Pancreas (tissue), 10 donors: ENCODE results near the gene PRKCA. TPM values are rescaled to one million over a fixed set of nuclear protein-coding genes. Genes with fewer than 3 reads are reported as not detected.
A peak's percentile ranks its signal among the peaks of the same experiment; 100 is the strongest.

Experiments used
- ATAC-seq, 4 donors: fragments of 200-7000 bp; cut with Tn5 transposase; one replicate each; pipeline versions ENCODE4 v1.8.0 to v1.9.1; 2020; ENCODE audit warnings: mild to moderate bottlenecking in 4 of 4, moderate library complexity in 4 of 4
- DNase-seq, 6 donors: peaks; one replicate each; pipeline ENCODE4 v3.0.0-alpha.2; 2020
- FAIRE-seq: peaks from 2 replicates; lab custom pipeline; 2012; peaks lifted over from hg19 to GRCh38; lab: Jason Lieb, UNC
- H3K27ac ChIP-seq, 4 donors: fragments of 200-600 bp; sonication (generic); 1 replicate in 3 of 4; 2 replicates in 1 of 4; pipeline versions ENCODE4 v1.5.0 to v1.8.0; 2020
- H3K27me3 ChIP-seq, 4 donors: fragments of 200-600 bp; one replicate each; pipeline ENCODE4 v1.8.0; 2021
- H3K36me3 ChIP-seq, 3 donors: fragments of 200-600 bp; sonication (generic) in 1 of 3; one replicate each; pipeline versions ENCODE4 v1.5.0 to v1.8.0; 2020 to 2021
- H3K4me1 ChIP-seq, 3 donors: fragments of 200-600 bp; one replicate each; pipeline ENCODE4 v1.8.0; 2021
- H3K4me3 ChIP-seq, 4 donors: fragments of 200-600 bp; sonication (generic) in 2 of 4; one replicate each; pipeline versions ENCODE4 v1.5.0 to v1.8.0; 2020 to 2021
- H3K9me3 ChIP-seq, 4 donors: fragments of 200-600 bp; one replicate each; pipeline ENCODE4 v1.8.0; 2021
- WGBS, 2 donors: extraction: QIAGEN DNeasy Blood & Tissue Kit; methylation state at CpG; one replicate each; pipeline ENCODE4 v1.1.7; 2013; 5-methylcytosine and 5-hydroxymethylcytosine counted together
- intact Hi-C, 3 donors: fragments of 100-400 bp; cut with DNase I; formaldehyde crosslinking; loops; one replicate each; pipeline versions ENCODE4 v1.11.1 to v1.14.2; 2022
- polyA plus RNA-seq, 2 donors: library from polyadenylated mRNA; stranded (reverse); fragments of 200-250 nt; gene quantifications; one replicate each; pipeline ENCODE4 v1.2.3, GENCODE V29; 2013
- total RNA-seq, 6 donors: library from RNA; stranded (reverse); fragmentation: NEBNext Ultra II Directional in 4 of 6; extraction: Animal tissue kit (Norgen Biotek cat#: 25700) in 4 of 6; gene quantifications; one replicate each; pipeline versions ENCODE4 v1.2.1 to v1.2.4, GENCODE V29; 2021 to 2023
- TF ChIP-seq, protein P1 (sequence below), 4 donors: fragments of 200-600 bp; sonication (generic) in 3 of 4; IDR thresholded peaks; one replicate each; pipeline versions ENCODE4 v1.5.0 to v1.8.0; 2021; ENCODE audit warnings: antibody characterized with exemption in 4 of 4
- donor health status: healthy with polysubstance abuse.
- donor health status: DM: no; HTN: no; CAD: no; lungs with moderate emphysema.
- donor health status: DM: no; HTN: no; CAD: no.
- donor health status: control.
- donor health status: control.
- donor health status: Bipolar disorder and iron deficiency.
- donor health status: DM: yes; HTN: yes; CAD: no.
- donor health status: DM: no; HTN: no; CAD: no.
- donor health status: DM: no; HTN: no; CAD: no.
- donor health status: DM: yes; HTN: yes; CAD: no.

Gene PRKCA
- total and polyA plus RNA-seq, 8 donors: 3.5 to 22.3 (median 10.2) TPM

DNA sequence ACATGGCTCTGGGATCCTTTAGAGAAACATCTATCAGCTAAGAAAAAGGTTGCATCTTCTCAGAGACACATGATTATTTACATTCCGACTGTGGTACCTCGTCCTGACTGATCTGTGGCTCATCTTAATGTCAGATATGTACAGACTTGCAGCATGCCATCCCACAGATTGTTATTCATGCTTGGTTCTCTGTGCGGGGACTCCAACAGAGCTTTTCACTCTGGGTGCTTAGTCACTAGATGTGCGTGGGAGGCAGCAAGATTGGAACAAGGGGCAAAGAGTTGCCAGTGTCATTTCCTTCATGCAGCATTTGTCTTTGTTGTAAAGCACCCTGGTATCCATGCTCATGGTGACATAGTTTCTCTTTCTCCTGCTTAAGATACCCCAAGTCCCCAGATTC is 353.4 kb downstream of the PRKCA start:
- no peak for ATAC-seq
- intact Hi-C loops: no loop called here

DNA sequence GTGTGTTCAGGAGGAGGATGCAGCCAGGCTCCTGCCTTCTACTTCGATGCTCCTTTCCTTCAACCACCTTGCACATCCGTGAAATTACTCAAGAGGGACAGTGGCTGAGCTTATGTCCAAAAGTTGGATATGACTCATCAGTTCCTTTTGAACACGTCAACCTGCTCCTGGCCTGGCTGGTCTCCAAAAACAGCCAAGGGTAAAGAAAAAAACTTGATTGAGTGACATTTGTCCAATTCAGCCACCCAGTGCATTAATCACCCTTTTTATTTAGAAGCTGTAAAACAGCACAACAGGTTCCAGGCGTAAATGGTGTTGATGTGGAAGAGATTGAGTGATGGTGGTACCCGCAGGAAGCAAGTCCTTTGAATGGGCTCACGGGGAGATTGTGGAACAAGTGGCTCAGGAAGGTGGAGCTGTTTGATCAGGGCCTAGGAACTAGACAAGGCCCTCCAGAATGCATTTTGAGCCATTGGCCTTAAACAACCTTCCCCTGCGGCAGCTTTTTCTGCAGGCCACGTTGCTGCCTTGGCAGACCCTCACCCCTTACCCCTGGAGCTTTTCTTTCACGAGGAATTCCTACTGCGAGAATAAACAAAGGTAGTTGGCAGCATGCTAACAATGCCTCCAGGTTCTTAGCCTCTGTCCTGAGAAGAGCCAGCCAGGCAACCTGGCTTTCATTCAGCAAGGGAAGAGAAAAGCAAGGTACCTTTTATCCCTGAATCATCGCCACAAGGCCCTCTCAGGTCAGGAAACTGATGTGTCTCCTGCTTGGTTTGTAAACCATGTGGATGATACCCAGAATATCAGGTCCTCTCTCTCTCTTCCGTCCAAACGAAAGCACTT is 359.2 kb downstream of the PRKCA start:
- H3K4me1 ChIP-seq: no peaks in the 10 kb centered on the region
- H3K36me3 ChIP-seq: no peaks in the 10 kb centered on the region
- no peak overlapping the region for H3K27ac ChIP-seq
- 80 to 86% methylated on average over 13 of the region's 13 CpGs for WGBS, 2 donors
- TF ChIP-seq, protein P1, sequence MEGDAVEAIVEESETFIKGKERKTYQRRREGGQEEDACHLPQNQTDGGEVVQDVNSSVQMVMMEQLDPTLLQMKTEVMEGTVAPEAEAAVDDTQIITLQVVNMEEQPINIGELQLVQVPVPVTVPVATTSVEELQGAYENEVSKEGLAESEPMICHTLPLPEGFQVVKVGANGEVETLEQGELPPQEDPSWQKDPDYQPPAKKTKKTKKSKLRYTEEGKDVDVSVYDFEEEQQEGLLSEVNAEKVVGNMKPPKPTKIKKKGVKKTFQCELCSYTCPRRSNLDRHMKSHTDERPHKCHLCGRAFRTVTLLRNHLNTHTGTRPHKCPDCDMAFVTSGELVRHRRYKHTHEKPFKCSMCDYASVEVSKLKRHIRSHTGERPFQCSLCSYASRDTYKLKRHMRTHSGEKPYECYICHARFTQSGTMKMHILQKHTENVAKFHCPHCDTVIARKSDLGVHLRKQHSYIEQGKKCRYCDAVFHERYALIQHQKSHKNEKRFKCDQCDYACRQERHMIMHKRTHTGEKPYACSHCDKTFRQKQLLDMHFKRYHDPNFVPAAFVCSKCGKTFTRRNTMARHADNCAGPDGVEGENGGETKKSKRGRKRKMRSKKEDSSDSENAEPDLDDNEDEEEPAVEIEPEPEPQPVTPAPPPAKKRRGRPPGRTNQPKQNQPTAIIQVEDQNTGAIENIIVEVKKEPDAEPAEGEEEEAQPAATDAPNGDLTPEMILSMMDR (IDR thresholded peaks at IDR 0.05): no peak
- DNase-seq: no peak
- intact Hi-C loops: no loop called here
- H3K9me3 ChIP-seq: no peaks in the 10 kb centered on the region
- H3K27me3 ChIP-seq: no peaks in the 10 kb centered on the region
- FAIRE-seq: no peak
- H3K4me3 ChIP-seq: no peak overlapping the region
- peak in 1 of 4 donors; percentile 20 for ATAC-seq

More for the DNA sequence above, 353.4 kb downstream of the PRKCA start:
- no peak overlapping the region for H3K4me3 ChIP-seq
- H3K36me3 ChIP-seq: no peaks in the 10 kb centered on the region
- FAIRE-seq (no peak), DNase-seq (no peak)
- H3K4me1 ChIP-seq: no peaks in the 10 kb centered on the region
- TF ChIP-seq, protein P1 (IDR thresholded peaks at IDR 0.05): no peak
- 88 to 89% methylated on average over 4 of the region's 4 CpGs for WGBS, 2 donors
- no peaks in the 10 kb centered on the region for H3K27me3 ChIP-seq
- H3K9me3 ChIP-seq: no peaks in the 10 kb centered on the region
- H3K27ac ChIP-seq: no peak overlapping the region

DNA sequence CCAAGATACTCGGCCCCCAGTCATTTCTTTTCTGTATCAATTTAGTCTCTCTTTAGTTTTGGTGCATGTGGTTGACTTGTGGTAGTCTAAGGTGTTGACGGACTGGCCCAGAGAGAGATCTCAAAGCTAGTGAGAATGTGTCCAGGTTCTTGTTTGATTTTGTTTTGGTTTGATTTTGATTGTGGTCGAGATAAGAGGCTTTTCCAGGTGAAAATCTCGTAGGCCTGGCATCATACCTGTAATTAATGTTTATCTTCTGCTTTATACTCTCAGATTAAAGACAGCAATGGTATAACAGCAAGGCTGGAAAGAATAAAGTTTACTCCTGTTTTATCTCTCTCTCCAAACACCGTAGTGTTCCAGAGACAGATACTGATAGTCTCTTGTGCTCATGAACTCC is 360.1 kb downstream of the PRKCA start:
- DNase-seq (no peak), FAIRE-seq (no peak), ATAC-seq (no peak)
- no peak overlapping the region for H3K4me3 ChIP-seq
- H3K9me3 ChIP-seq: no peaks in the 10 kb centered on the region
- H3K36me3 ChIP-seq: no peaks in the 10 kb centered on the region
- no peaks in the 10 kb centered on the region for H3K27me3 ChIP-seq
- 47 to 48% methylated on average over 5 of the region's 5 CpGs for WGBS, 2 donors
- H3K27ac ChIP-seq: no peak overlapping the region
- intact Hi-C loops: no loop called here
- H3K4me1 ChIP-seq: no peaks in the 10 kb centered on the region
- TF ChIP-seq, protein P1 (IDR thresholded peaks at IDR 0.05): no peak

DNA sequence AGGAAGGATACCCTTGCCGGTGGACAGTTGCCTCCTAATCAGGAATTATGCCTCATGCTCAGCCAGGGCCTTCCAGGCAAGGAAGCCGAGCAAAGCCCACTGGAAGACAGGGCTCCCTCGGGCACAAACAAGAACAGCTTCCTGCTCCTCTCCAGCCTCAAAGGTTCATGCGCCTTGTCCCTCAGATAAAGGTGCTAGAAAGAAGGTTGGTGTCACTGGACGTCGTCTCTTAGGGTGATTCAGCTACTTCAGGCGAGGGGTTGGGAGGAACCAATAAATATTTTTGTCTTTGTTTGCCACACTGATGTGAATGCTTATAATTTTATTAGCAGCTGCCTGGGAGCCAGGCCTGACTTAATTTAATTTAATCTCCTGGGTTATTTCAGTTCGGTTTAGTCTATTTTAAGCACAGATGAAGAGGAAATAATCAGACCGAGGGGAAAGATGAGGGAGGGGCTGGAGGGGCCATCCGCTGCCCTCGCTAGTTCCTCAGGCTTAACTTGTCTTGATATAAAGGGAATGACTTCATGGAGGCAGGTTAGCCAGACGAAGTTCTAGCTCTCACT is 360.7 kb downstream of the PRKCA start:
- no peak for FAIRE-seq
- no peak for ATAC-seq
- Histone ChIP-seq H3K27ac (no peak overlapping the region), H3K4me3 (no peak overlapping the region), H3K4me1 (no peaks in the 10 kb centered on the region), H3K27me3 (no peaks in the 10 kb centered on the region), H3K36me3 (no peaks in the 10 kb centered on the region), H3K9me3 (no peaks in the 10 kb centered on the region)
- TF ChIP-seq, protein P1 (IDR thresholded peaks at IDR 0.05): no peak
- intact Hi-C loops: no loop called here
- no peak for DNase-seq
- 81 to 85% methylated on average over 12 of the region's 12 CpGs for WGBS, 2 donors

DNA sequence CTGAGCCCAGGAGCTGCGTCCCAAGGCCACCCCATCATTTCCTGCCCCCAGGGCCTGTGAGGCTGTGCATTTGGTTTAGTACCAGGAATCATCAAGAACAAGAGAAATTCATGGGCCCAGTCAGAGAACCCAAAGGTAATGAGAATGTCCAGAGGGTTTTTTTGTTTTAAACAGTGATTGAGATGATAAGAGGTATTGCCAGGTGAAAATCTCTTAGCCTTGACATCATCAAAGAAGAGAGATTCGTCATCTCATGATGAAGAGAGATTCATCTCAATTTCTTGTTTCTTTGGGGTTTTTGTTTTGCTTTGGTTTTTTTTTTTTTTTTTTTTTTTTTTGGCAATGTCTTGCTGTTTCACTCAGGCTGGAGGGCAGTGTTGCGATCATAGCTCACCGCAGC is 361.9 kb downstream of the PRKCA start:
- FAIRE-seq (no peak), ATAC-seq (no peak), DNase-seq (no peak)
- intact Hi-C loops: no loop called here
- H3K27ac ChIP-seq: no peak overlapping the region
- no peaks in the 10 kb centered on the region for H3K36me3 ChIP-seq
- WGBS, 2 donors: 93 to 96% methylated on average over 4 of the region's 4 CpGs
- TF ChIP-seq, protein P1 (IDR thresholded peaks at IDR 0.05): no peak
- no peaks in the 10 kb centered on the region for H3K4me1 ChIP-seq
- H3K9me3 ChIP-seq: no peaks in the 10 kb centered on the region
- H3K4me3 ChIP-seq: no peak overlapping the region
- no peaks in the 10 kb centered on the region for H3K27me3 ChIP-seq
